Astrocyte of the cerebellum (primary cell): ENCODE results near the gene EPS8L1.

Source experiments
- DNase-seq: peaks from one replicate; pipeline ENCODE4 v3.0.0-alpha.2; 2011; ENCODE audit warnings: low read depth
- H3K4me3 ChIP-seq: 2 replicates; pipeline ENCODE4 v1.5.1; 2011; ENCODE audit warnings: mild to moderate bottlenecking, low read depth, low read length, moderate library complexity
- in situ Hi-C: cut with HindIII; loops from 2 replicates; pipeline ENCODE4 v1.10.0; 2017; ENCODE audit warnings: low sequenced_read_pairs
- TF ChIP-seq, protein P1 (sequence below): IDR thresholded peaks from 2 replicates; pipeline ENCODE4 v1.5.1; 2012; ENCODE audit warnings: low read length, low read depth, moderate library complexity, mild to moderate bottlenecking; ENCODE audit errors: missing control alignments

The EPS8L1 gene

DNA sequence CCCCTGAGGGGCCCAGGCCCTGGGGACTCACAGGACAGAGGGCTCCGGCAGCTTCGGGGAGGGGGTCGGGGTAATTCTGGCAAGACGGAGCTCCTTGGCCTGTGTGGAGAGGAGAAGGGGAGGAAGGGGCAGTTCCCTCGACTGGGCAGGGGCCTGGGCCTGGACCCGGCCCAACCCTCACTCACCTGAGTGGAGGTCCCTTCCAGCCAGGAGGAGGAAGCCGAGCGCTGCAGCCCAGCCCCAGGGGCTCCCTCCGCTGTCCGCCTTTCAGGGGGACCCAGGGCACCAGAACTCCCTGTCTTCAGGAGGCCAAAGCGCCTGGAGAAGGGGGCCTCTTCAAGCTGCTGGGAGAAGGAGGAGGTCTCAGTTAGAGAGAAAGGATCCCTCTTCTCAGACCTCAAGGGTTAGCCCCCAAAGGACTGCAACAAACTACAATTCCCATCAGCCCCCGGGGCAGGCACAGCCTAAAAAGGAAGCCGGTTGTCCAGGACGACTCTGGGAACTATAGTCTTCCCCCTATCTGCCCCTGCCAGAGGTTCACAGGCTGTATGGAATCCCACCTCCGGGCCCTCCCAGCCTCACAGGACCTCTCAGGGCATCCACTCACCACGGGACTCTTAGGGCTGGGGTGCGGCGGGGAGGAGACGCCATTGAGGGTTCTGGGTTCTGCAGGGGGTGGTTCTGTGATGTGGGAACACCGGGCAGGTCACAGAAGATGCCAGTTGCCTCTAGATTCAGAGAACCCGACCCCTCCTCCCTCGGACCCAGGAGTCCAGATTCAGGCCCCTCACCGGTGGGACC lies 19.8 kb downstream of the EPS8L1 start:
- DNase-seq = no peak
- no peak overlapping the region for H3K4me3 ChIP-seq
- in situ Hi-C loops = no loop called here
- TF ChIP-seq, protein P1, sequence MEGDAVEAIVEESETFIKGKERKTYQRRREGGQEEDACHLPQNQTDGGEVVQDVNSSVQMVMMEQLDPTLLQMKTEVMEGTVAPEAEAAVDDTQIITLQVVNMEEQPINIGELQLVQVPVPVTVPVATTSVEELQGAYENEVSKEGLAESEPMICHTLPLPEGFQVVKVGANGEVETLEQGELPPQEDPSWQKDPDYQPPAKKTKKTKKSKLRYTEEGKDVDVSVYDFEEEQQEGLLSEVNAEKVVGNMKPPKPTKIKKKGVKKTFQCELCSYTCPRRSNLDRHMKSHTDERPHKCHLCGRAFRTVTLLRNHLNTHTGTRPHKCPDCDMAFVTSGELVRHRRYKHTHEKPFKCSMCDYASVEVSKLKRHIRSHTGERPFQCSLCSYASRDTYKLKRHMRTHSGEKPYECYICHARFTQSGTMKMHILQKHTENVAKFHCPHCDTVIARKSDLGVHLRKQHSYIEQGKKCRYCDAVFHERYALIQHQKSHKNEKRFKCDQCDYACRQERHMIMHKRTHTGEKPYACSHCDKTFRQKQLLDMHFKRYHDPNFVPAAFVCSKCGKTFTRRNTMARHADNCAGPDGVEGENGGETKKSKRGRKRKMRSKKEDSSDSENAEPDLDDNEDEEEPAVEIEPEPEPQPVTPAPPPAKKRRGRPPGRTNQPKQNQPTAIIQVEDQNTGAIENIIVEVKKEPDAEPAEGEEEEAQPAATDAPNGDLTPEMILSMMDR = no peak

DNA sequence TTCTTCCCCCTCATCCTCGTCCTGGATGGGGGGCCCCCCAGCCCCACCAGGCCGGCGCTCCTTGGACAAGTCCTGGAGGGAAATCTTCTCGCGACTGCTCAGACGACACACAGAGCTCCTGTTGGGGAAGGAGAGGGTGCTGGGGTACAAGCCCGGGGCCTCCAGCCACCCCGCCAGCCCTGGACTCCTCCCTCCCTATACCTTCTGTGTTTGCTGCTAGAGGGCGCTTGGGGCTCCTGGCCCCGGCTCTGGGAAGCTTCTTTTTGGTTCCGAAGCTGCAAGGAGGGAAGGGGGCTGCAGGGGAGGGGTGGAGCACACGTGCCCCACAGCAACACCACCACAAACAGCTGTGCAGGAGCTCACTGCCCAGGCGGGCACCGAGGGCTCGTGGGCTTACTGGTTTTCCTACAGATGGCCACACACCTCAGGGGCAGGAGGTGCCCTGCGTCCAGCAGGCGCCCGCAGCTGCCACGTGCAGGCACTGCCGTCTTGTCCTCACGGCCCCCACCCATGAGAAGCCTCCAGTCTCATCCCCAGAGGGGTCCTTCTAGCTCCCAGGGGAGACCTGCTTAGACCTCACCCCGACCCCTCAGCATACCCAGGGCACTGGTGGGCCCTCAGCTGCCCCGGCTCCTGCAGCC lies 20.5 kb downstream of the EPS8L1 start:
- DNase-seq = no peak
- no peak overlapping the region for H3K4me3 ChIP-seq
- TF ChIP-seq, protein P1 = no peak
- in situ Hi-C loops = no loop called here

DNA sequence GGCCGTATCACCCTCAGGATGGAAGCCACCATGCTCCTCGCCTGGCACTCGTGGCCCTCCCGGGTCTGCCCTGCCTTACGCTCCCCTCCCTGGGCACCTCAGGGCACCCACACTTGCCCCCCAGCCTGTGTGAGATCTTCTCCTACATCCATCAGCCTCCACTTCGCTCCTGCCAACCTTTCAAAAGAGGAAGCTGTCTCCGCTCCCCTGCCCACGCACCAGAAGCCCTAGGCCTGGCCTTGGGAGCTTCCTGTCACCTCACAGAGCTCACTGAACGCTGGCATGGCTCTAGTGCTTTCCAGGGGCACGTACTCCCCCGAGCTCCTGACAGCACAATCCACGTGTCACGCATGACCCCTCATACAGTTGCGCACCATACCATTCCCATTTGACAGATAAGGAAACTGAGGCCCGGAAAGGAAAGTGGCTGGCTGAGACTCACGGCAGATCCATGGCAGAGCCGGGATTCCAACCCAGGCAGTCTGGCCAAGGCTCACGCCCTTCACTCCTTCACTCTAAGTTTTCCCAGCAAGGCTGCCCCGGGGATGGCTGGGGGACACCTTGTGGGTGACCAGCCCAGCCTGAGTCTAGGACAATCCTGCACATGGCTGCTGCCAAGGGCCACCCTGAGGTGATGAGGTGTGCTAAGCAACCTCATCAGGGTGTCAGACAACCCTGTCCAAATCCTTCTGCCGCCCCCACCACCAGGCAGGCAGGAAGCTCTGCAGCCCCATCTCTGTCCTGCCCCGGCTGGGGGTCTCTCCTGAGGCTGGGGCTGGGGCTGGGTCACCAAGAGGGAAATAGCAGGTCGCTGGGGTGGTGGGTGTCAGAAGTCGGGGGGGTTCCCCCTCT lies 22.4 kb downstream of the EPS8L1 start:
- TF ChIP-seq, protein P1 = no peak
- no peak for DNase-seq
- in situ Hi-C loops = no loop called here
- H3K4me3 ChIP-seq = no peak overlapping the region

DNA sequence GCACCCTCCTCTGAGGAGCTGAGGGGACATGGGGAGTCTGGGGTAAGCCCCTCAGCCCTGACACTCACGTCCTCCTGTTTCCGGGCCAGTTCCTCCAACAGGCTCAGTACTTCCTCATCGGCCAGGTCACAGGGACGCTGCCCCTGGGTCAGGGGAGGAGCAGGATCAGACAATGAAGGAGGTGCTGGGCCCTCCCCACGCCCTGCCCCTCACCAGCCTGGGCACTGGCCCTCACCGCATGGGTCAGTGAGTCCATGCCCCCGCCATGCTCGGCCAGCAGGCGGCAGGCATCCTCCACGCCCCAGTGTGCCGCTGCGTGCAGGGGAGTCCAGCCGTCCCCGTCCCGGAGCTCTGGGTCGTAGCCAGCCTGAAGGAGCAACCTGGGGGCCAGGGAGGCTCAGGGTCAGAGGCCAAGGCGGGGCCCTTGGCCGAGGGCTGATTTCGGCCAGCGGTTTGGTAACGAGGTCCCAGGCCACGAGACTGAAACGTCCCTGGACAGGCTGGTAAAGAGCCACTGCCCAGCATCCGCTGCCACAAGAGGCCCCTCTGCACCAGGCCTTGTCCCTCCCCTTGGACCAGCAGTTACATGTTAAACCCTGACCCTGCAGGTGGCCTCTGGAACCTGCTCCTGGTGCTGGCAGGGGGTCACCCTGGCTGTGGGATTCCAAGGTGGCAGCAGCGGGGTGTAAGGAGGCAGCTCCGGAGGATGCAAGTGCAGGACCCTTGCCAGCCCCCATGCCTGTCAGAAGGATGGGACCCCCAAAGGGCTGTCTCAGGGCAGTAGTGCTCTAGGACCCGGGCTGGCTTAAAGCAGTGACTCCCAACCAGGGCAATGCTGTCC lies 23.3 kb downstream of the EPS8L1 start:
- TF ChIP-seq, protein P1 = no peak
- no peak overlapping the region for H3K4me3 ChIP-seq
- in situ Hi-C loops = no loop called here
- no peak for DNase-seq

DNA sequence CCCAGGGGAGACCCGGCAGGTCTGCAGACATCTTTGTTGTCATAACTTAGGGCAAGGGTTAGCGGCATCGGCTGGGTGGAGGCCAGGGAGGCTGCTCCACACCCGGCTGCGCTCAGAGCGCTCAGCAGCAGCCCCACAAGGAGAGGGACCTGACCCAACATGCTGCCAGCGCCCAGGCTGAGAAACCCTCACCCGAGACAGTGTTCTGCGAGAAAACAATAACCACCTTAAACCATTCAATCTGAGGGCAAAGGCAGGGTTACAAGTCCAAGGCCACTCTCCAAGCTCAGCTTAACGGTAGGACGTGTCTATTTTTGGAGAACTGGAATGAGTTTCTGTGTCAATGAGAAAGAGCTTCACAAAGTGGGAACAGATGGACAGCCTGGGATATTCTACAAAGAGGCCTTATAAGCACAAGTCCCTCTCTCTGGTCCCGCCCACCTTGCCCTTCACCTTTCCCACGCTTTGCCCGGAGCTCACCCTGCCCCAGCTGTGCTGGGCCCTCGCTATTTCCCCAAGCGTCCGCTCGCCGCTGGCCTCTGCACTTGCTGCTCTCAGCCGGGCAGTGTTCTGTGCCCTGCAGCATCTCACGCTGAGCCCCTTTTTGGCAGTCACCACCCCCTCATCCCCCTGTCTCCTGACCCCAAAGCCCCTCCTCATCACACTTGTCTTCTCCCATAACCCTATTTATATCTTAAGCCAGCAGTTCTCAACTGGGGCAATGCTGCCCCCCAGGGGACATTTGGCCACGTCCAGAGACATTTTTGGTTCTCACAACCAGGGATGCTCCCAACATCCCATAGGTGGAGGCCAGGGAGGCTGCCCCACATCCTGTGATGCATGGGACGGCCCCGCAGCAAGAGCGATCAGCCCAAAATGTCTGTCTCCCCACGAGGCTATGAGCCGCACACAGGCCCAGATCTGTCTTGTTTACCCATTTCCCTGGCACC lies 24.2 kb downstream of the EPS8L1 start:
- TF ChIP-seq, protein P1 = peak; percentile 8
- DNase-seq = no peak
- in situ Hi-C loops = no loop called here
- H3K4me3 ChIP-seq = no peak overlapping the region
